ENCODE results near the gene PTPRQ.

Gene PTPRQ

DNA sequence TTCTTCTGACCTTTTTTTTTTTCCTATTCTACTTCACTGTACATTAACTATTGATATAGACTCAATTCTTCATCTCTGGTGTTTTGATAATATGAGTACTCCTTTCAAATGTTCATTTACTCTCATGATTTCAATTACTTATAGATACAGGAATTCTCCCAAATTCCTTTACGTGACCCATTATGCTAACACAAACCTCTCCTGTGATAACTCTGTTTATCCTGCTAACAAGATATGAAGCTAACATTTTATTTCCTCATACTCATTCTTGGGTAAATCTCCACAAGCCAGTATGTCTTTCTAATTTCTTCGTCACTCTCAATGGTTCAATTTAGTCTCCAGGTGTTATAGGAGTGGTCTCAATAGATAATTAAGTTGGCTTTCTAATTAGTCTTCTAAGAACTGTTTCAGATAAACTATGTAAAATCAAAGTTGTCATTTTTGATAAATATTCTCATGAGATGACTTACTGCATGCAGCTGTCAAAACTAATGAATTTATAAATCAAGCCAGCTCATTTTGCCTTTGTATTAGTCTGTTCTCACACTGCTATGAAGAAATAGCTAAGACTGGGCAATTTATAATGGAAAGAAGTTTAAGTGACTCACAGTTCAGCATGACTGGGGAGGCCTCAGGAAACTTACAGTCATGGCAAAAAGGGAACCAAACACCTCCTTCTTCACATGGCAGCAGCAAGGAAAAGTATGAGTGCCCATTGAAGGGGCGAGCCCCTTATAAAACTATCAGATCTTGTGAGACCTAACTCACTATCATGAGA is 132.8 kb downstream of the PTPRQ start:
- no peak for DNase-seq

DNA sequence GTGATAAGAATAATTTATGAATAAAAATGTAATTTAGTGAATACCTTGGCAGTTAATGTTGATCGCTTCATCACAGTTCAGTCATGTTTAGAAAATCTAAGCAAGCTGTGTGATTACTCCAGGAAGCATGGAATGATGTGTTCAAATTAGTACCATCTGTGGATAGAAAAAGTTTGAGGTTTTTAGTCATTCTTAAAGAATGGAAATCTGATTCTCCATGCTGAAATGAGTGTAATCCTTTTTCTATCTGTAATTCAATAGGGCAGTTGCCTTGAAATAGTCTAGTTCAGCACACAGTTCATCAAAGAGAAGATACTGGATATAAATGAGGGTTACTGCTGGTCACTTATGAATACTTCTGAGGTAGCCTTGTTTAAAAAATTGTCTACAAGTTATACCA is 136.2 kb downstream of the PTPRQ start:
- DNase-seq = no peak

DNA sequence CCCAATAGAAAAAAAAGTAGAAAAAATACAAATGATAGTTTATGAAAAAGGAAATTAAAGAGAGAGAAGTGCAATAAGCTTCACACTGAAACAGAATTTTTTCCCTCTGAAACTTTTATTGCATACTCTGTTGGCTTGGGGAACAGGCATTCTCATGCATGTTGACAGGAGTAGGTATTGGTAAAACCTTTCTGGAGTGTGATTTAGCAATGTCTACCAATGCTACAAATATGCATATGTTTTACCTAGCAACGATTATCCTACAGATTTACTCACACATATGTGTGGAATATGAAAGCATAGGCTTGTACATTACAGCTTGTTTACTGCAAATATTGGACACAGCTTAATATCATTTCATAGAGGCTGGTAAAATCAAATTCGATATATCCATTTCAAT is 137.7 kb downstream of the PTPRQ start:
- DNase-seq = no peak

DNA sequence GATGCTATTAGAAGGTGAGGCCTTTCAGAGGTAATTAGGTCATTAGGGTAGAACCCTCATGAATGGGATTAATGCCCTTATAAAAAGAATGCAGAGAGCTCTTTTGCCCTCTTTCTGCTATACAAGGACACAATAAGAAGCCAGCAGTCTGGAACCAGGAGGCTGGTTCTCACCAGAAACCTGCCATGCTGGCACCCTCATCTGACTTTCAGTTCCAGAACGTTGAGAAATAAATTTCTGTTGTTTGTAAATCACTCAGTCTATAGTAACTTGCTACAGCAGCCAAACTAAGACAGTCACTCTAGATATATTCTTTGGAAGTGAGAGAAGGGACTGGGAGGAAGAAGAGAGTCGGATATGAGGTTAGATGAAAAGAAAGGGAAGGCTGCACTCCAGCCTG is 138.4 kb downstream of the PTPRQ start:
- DNase-seq = no peak

DNA sequence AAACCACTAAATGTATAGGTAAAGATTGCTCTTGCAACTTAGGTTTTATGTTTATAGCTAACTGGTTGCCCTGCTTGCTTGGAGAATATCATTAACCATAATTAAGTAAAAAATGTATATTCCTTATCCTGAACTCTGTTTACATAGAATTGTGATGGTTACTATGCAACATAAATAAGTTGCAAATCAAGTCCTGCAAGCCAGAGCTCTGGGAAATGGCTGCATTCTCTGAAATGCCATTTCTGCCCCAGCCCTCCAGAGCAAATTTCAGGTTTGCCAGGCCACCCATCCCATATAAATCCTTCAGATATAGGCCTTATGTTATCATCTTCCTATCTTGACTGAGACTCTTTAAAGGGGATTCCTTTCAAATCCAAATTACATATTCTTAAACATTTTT is 145.0 kb downstream of the PTPRQ start:
- DNase-seq = no peak

DNA sequence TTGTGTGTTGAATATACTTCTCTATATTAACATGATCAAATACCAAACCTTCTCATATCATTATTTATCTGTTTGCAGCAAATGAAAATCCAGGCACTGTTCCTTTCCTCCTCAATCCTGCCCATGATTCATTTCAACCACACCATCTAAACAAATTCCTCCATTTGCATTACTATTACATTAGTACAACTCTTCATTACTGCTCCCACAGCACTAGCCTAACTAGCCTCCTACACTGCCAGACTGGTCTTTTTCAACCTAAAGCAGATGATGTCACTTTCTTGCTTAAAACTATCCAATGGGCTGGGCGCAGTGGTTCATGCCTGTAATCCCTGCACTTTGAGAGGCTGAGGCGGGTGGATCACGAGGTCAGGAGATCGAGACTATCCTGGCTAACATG is 146.1 kb downstream of the PTPRQ start:
- DNase-seq = no peak

DNA sequence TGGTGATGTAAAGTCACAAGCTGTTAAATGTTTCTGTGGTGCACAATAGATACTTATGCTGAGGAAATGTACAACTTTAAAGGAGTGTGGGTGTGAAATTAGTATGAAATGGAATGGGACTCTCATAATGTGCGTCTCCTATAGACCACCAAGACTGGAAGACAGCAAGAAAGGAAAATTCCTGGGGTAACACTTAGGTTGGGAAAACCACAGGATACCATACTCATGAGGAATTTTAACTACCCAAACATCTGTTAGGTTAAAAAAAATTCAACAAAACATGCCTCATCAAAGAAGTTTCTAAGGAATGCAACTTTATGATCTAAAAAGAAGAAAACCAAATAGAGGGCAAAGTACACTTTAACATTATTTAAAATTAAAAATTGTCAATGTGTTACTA is 149.7 kb downstream of the PTPRQ start:
- no peak for DNase-seq

DNA sequence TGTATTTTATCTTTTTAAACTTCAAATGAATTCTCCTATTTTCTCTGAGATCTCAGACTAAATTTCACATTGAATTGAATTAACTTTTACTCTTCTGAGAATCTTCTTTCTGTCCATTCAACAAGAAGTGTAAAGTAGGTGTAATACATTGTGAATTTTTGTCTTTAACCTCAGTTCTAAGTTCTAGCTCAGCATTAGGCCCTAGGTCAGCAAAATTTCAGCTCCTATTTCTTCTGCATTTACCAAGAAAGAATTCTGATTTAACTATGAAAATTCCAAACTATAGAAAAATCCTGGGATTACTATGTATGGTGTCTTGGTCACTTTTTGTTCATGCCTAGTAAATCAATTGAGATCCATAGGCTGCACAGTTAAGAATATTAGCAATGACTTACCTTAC is 152.5 kb downstream of the PTPRQ start:
- no peak for DNase-seq

DNA sequence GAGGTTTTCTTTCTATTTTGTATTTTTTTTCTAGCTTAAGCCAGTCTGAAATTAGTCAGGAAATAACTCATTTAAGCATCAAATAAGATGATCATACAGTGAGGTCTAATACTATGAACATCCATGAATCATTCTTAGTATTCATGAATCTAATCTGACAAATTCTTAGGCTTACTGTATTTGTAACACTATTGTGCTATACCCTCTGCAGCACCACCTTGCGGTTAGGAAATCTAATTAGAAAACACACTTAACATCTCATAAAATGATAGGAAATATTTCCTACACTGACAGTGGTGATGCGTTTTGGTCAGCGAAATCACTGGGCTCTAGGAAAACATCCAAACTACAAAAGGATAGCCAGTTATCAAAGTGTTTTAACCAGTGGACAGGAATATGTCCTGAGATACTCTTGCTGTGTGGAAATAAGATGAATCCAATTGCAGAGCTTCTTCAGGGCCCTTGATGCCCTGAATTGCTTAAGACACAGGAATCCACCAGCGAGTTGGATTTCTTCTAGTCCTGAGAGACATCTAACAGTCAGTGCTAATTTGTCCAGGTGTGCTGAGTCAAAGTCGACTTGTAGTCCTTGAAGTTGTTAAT is 154.1 kb downstream of the PTPRQ start:
- no peak for DNase-seq

DNA sequence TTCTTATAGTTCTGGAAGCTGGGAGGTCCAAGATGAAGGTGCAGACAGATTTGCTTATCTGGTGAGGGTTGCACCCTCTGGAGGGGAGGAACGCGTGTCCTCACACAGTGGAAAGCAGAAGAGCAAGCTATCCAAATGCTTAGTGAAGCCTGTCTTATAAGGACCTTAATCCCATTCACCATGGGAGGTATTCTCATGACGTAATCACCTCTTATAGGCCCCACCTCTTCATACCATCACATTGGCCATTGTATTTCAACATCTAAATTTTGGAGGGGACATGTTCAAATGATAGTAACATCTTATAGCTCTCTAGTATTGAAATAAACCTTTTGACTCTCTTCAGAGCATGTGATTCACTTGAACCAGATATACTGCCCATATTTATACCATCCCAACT is 158.4 kb downstream of the PTPRQ start:
- no peak for DNase-seq

DNA sequence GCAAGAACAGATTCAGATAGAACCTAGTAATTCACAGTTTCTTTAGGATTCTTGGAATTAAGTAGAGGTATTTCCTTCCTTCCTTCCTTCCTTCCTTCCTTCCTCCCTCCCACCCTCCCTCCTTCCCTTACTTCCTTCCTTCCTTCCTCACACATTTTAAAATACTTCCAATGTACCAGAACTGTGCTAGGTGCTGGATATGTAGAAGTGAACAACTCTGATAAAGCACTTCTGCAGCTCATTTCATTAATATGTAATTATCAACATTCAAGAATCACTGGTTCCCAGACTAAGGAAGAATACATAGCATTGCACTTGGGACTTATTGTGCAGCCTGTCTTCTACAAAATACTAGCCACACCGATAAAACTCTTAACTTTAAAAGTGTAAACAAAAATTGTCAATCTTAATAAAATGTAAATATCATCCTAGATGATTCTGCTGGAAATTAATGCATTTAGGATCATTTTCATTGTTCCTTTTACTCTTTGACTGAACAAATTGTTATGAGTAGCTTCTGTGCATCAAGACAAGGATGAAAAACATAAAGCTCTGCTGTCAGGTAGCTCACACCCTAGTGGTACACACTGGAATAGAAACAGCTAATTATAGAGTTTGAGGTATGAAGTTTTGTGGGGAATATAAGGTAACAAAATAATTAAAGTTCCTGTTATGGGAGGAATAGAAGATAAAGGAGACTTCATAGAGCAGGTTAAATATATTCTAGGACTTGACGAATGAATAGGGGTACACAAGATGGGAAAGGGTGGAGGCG is 163.5 kb downstream of the PTPRQ start:
- no peak for DNase-seq

DNA sequence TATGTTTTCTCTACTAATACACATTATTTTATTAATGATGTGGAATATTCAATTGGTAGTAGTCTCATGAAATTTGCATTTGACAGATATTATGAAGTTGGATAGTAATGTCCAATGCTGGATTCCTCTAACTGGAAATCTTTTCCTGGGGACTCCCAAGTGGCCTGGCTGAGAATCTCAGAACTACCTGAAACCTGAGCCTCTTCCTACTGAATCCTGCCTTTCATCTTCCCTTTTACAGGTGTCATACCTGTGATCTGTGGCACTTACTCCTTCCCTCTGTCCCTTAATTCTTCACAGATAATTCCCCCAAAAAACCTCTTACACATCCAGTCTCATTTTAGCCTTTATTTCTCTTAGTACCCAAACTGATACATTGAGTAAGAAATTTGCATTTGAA is 173.7 kb downstream of the PTPRQ start:
- no peak for DNase-seq

DNA sequence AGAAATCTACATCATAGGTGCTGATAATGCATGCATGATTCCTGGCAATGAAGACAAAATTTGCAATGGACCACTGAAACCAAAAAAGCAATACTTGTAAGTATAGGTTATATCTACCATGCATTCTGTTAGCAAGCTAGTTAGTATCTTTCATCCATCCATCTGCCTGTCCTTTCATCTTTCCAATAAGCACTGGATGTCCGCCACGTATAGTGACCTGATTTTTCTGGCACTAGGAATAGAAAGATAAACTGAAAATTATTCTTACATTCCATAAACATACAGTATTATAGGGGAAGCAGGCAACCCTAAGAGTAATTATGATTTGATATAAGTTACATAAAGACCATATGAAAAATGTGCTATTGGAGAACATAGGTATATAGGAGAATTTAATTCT is 176.2 kb downstream of the PTPRQ start:
- DNase-seq = no peak

DNA sequence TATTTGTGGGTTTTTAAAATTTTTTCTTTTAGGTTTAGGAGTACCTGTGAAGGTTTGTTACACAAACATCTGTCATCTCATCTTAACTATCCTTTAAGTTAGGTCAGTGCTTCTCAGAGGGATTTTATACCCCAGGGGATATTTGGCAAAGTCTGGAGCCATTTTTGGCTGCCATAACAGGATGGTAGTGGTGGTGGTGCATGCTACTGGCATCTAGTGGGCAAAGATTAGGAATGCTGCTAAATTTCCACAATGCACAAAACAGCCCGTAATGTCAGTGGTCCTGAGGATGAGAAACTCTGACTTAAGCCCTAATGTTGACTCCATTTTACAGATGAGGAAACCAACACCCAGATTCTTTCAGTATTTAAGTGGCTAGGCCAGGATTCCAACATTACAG is 178.2 kb downstream of the PTPRQ start:
- no peak for DNase-seq

DNA sequence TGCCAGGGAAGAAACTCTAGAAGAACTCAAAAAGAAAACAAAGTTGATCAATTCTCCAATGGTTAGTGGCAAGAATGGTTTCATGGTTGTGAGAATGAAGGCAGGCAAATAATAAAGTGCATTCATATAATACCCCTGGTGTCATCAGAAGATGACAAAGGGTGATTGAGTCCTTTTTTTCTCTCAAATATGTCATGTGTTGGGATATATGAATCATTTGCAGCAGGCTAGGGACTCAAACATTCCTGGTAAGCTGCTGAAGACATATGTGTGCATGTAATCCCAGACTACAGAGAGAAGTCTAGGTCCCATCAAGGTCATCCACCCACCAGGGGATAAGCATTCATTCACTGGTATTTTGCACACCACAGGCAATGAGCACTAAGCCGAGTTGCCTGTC is 181.0 kb downstream of the PTPRQ start:
- no peak for DNase-seq

DNA sequence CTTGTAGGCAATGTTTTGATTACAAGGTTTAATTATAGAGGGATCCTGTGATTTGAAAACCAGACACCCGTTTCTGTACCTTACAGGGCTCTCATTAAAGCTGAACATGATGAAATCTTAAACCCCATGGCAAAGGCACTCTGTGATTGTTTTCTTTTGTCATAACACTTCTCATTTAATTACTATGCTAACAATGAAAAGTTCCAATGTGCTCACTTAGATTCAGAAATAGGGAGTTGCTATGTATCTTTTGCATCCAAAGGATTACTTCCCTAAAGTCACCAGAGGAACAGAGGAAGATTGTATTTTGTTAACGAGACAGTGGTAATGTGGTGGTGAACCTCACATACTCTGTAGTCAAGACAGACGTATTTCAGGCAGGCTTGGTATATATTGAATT is 181.9 kb downstream of the PTPRQ start:
- DNase-seq = no peak

DNA sequence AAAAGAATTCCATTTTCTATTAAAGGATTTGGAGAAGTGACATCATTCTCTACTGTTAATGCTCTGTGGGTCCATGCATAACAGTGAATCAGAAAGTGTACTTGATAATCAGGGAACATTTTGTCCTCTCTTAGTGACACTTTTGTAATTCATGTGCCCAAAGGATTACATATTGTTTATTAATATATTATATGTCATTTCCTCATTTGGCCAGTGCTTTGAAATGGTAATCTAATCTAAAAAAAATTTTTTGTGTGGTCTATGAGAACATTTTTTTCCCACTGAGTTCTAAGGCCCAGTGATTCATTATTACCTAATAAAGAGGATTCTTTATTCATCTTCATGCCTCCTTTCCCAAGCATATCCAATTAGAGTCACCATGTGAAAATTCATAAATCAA is 183.7 kb downstream of the PTPRQ start:
- no peak for DNase-seq

DNA sequence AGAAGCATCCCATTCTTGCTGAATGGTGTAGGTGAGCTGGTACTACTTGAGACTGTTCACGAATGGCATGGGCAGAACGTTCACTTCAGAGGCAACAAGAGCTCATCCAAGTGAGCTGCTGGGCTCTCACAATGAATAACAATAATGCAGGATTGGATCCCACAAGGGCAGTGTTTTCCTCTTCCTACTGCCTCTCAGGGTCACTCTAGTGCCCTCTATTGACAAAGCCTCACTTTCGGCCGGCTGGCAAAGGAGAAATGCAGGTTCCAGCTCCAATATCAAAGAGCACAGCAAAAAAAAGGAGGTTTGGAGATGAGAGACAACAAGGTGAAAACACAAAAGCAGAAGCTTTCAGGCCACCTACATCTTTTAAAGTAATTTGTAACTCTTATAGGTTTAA is 188.8 kb downstream of the PTPRQ start:
- DNase-seq = no peak

DNA sequence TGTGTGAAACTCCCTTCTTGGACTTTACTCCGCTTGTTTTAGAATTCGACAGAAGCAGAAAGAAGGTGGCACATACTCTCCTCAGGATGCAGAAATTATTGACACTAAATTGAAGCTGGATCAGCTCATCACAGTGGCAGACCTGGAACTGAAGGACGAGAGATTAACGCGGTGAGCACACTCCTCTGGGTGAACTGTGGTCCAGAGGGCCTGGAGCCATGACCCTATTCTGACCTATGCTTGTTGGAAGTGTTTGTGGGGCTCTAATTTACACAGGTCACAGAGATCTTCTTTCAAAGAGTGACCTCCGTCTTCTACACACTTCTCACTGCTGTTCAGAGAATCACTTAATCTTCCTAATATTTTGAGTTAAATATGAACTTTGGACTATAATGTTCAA is 190.9 kb downstream of the PTPRQ start:
- no peak for DNase-seq

DNA sequence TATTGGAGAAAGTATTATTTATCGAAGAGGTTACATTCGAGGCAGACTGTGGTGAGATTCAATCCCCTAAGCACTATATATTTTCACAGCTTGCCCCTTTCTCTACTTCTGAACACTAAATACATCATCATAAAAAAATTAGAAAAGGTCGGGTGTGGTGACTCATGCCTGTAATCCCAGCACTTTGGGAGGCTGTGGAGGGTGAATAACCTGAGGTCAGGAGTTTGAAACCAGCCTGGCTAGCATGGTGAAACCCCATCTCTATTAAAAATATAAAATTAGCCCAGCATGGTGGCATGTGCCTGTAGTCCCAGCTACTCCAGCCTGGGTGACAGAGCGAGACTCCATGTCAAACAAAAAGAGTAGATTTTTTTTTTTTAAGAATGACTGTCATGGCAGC is 192.8 kb downstream of the PTPRQ start:
- no peak for DNase-seq

DNA sequence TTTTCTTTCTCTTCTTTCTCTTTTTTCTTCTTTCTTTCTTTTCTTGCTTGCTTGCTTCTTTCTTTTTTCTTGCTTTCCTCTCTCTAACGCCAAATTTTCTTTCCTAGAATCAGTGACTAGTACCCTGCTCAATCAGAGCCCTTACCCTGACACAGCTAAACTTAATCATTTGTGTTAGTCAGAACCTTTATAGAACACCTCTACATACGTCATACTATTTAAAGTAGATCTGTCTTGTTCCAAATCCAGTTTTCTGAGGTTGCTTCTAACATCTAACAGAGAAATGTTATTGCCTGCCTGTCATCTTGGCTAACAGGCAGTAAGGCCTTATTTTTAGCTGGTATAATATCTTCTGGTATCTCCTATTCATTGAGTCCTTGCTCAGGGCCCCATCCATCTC is 197.9 kb downstream of the PTPRQ start:
- DNase-seq = no peak

DNA sequence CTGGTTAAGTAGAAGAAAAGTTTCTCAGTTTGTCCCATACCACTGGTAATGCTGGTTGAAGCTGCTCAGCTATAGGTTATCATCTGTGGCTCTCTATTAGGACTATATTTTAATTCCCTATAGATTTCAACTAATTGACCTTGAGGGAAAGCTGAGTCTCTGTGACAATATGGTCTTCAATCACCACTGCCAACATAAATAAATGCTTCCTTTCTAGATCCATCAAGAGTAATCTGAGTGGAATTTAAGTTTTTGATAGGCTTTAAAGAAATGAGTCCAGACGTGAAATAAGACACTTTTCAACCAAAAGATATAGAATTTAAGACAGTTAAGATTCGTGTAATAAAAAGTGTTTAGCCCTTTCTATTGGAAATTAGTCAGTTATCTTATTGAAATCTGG is 199.9 kb downstream of the PTPRQ start:
- DNase-seq = no peak

DNA sequence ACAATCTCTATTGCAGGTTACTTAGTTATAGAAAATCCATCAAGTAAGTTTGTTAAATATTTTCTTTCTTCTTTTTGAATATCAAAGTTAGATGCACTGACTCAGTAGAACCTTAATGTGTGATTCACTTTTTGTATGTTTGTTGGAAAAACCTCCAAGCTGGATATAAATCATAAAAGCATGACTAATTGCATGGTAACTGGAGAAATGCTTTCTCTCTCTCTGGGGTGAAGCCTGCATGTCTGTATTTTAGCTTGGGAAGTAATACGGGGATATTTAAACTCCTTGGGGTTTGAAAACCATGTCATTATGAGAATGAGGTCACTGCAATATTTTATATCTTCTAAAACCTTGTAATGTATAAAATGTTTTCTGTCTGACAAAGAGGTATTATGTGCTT is 204.8 kb downstream of the PTPRQ start:
- no peak for DNase-seq

DNA sequence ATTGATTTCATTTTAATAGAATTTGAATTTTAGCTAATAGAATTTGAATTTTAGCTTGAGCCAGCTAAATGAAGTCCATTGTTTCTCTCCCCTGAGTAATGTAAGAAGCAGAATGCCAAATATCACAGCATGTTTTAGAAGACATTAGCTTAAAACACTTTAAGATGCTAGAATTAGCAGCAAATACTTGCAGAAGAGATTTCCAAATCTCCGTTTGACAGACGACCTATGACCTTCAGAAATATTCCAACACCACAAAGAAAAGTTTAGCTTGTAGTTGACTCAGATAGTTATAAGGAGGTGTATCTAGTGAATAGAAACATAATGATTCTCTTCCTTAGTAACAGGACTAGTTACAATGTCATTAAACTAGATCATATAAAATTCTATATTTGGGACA is 211.7 kb downstream of the PTPRQ start:
- DNase-seq = no peak

All from activated CD4-positive, alpha-beta T cell treated with anti-CD3 and anti-CD28 coated beads, Interleukin-2, Interleukin-6, amounts not matched to agents 100 ng/mL and 50 ng/mL, durations not matched to agents 16 hours and 8 hours (primary cell).